HepG2 (cell line): ENCODE measurements around the gene SLC29A3. TPM values are rescaled to one million over a fixed set of nuclear protein-coding genes. Genes with fewer than 3 reads are reported as not detected.

Experiments
- ARID5B ChIP-seq: IDR thresholded peaks from 2 replicates; pipeline ENCODE4 v1.4.0; 2020; ENCODE audit warnings: mild to moderate bottlenecking, missing genetic modification reagents
- CBX1 ChIP-seq: IDR thresholded peaks from one replicate; pipeline ENCODE4 v1.6.1; 2016; ENCODE audit warnings: antibody characterized with exemption, low read depth
- DPF2 ChIP-seq: sonication (generic); formaldehyde crosslinking; IDR thresholded peaks from 2 replicates; pipeline ENCODE4 v1.4.0; 2020; ENCODE audit warnings: mild to moderate bottlenecking, low read depth, missing genetic modification reagents, borderline replicate concordance
- HIVEP1 ChIP-seq: sonication (generic); formaldehyde crosslinking; IDR thresholded peaks from 2 replicates; pipeline ENCODE4 v1.4.0; 2020; ENCODE audit warnings: mild to moderate bottlenecking, missing genetic modification reagents
- HNF4A ChIP-seq: sonication (generic); formaldehyde crosslinking; IDR thresholded peaks from 2 replicates; pipeline ENCODE4 v1.4.0; 2020; ENCODE audit warnings: missing genetic modification reagents
- HNRNPLL ChIP-seq: fragments of 200-400 bp; formaldehyde crosslinking; IDR thresholded peaks from 2 replicates; pipeline ENCODE4 v1.6.1; 2017; ENCODE audit warnings: mild to moderate bottlenecking, low read depth, low read length; ENCODE audit not compliant: poor library complexity, severe bottlenecking
- KDM1A ChIP-seq: IDR thresholded peaks from 2 replicates; pipeline ENCODE4 v1.6.1; 2016; ENCODE audit warnings: missing compliant biosample characterization
- KDM5A ChIP-seq: fragments of 200-600 bp; sonication (generic); IDR thresholded peaks from 2 replicates; pipeline ENCODE4 v1.7.0; 2018; ENCODE audit warnings: antibody characterized with exemption, mild to moderate bottlenecking, low read length, borderline replicate concordance
- MAZ ChIP-seq, 2 experiments: sonication (generic) in 1 of 2; formaldehyde crosslinking in 1 of 2; IDR thresholded peaks; 2 replicates each; pipeline versions ENCODE4 v1.5.0 to v1.6.1; 2012 to 2020; ENCODE audit warnings: low read depth in 2 of 2, mild to moderate bottlenecking in 2 of 2, borderline replicate concordance in 1 of 2, improper control_type of control experiment in 1 of 2, low read length in 1 of 2, missing genetic modification reagents in 1 of 2, moderate library complexity in 1 of 2
- RNF219 ChIP-seq: sonication (generic); formaldehyde crosslinking; IDR thresholded peaks from 2 replicates; pipeline ENCODE4 v1.5.0; 2020; ENCODE audit warnings: mild to moderate bottlenecking, missing genetic modification reagents
- TEAD2 ChIP-seq: sonication (generic); formaldehyde crosslinking; IDR thresholded peaks from 2 replicates; pipeline ENCODE4 v1.9.0; 2021; ENCODE audit warnings: missing genetic modification reagents
- XBP1 ChIP-seq: sonication (generic); formaldehyde crosslinking; IDR thresholded peaks from 2 replicates; pipeline ENCODE4 v1.5.0; 2020; ENCODE audit warnings: missing genetic modification reagents
- ZBTB3 ChIP-seq: sonication (generic); formaldehyde crosslinking; IDR thresholded peaks from 2 replicates; pipeline ENCODE4 v1.4.0; 2020; ENCODE audit warnings: low read depth, mild to moderate bottlenecking, moderate library complexity, missing genetic modification reagents, borderline replicate concordance
- ZKSCAN5 ChIP-seq: sonication (generic); formaldehyde crosslinking; IDR thresholded peaks from 2 replicates; pipeline ENCODE4 v1.5.1; 2020; ENCODE audit warnings: mild to moderate bottlenecking, missing genetic modification reagents
- ZNF331 ChIP-seq: sonication (generic); formaldehyde crosslinking; IDR thresholded peaks from 2 replicates; pipeline ENCODE4 v1.4.0; 2020; ENCODE audit warnings: missing genetic modification reagents
- ZNF629 ChIP-seq: sonication (generic); formaldehyde crosslinking; conservative IDR thresholded peaks from 2 replicates; pipeline ENCODE4 v1.5.0; 2020; ENCODE audit warnings: missing genetic modification reagents
- ZNF761 ChIP-seq: sonication (generic); formaldehyde crosslinking; conservative IDR thresholded peaks from 2 replicates; pipeline ENCODE4 v1.4.0; 2020; ENCODE audit warnings: mild to moderate bottlenecking, missing genetic modification reagents
- ZNF772 ChIP-seq: sonication (generic); formaldehyde crosslinking; IDR thresholded peaks from 2 replicates; pipeline ENCODE4 v1.5.0; 2020; ENCODE audit warnings: mild to moderate bottlenecking, missing genetic modification reagents
- ZNF782 ChIP-seq: sonication (generic); formaldehyde crosslinking; IDR thresholded peaks from 2 replicates; pipeline ENCODE4 v1.4.0; 2020; ENCODE audit warnings: missing genetic modification reagents, mild to moderate bottlenecking, borderline replicate concordance
- ZNF788 ChIP-seq: sonication (generic); formaldehyde crosslinking; IDR thresholded peaks from 2 replicates; pipeline ENCODE4 v1.5.0; 2020; ENCODE audit warnings: mild to moderate bottlenecking, missing genetic modification reagents, borderline replicate concordance
- polyA plus RNA-seq, 8 experiments: library from polyadenylated mRNA; depleted of rRNA in 3 of 8; stranded (reverse) in 7 of 8; unstranded in 1 of 8; fragments of >200 nt; fragmentation: Illumina TruSeq in 4 of 8; extraction: Trizol in 4 of 8; gene quantifications; 2 replicates each; pipeline versions ENCODE4 v1.2.1 to v1.2.3, GENCODE V29; 2011 to 2016; ENCODE audit warnings: low read depth in 4 of 8, missing spikeins in 1 of 8, mixed read lengths in 1 of 8; ENCODE audit not compliant: insufficient read depth in 1 of 8
- total RNA-seq, 5 experiments: library from RNA; depleted of rRNA; stranded (reverse); fragments of >200 nt; fragmentation: Illumina TruSeq; extraction: Trizol; gene quantifications; 2 replicates each; pipeline ENCODE4 v1.2.3, GENCODE V29; 2016; ENCODE audit warnings: low read depth in 1 of 5
- TF ChIP-seq, protein P1 (sequence below): sonication (generic); formaldehyde crosslinking; IDR thresholded peaks from 2 replicates; pipeline ENCODE4 v1.4.0; 2020; ENCODE audit warnings: low read depth, mild to moderate bottlenecking, missing genetic modification reagents
- TF ChIP-seq, protein P2 (sequence below): IDR thresholded peaks from 2 replicates; pipeline ENCODE4 v1.6.1; 2018; ENCODE audit warnings: missing genetic modification reagents, mild to moderate bottlenecking, missing compliant biosample characterization

The SLC29A3 gene
- total and polyA plus RNA-seq, 2 of the 13 experiments (the other 11 are each of a cell fraction or from before 2014, with no cell fraction given) = 8.6 to 11.8 TPM

DNA sequence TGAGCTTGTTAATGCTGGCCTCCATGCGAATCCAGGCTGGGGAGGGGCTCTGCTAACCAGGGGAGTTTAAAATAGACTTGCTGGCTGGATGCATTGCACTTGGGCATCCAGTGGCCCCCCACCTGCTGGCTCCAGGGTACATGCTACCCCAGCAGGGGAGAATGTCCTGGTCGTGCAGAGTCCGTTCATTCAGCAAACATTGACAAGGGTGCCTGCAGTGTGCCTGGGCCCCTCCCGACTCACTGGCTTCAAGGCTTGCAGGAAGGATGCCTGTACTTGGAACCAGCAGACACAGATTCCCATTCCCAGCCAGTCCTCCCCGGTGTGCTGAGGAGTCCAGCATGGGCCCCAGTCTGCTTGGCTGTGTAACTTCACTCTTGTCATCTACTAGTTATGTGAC lies 1.5 kb downstream of the SLC29A3 start (continued):
- TF ChIP-seq ZNF331 (CRISPR knock-in tag) = 0 out of 2 replicates have a peak, but pooled peaks have one; percentile 32
- TF ChIP-seq HNRNPLL = no peak
- peak; percentile 54; the same call in 1 of the 2 replicates for TF ChIP-seq ZNF782
- no peak for TF ChIP-seq TEAD2 (CRISPR knock-in tag)
- peak; percentile 89; the same call in 1 of the 2 replicates for TF ChIP-seq KDM1A (CRISPR knock-in tag)
- TF ChIP-seq ARID5B (CRISPR knock-in tag) = peak; percentile 36; the same call in 1 of the 2 replicates
- TF ChIP-seq, protein P1, sequence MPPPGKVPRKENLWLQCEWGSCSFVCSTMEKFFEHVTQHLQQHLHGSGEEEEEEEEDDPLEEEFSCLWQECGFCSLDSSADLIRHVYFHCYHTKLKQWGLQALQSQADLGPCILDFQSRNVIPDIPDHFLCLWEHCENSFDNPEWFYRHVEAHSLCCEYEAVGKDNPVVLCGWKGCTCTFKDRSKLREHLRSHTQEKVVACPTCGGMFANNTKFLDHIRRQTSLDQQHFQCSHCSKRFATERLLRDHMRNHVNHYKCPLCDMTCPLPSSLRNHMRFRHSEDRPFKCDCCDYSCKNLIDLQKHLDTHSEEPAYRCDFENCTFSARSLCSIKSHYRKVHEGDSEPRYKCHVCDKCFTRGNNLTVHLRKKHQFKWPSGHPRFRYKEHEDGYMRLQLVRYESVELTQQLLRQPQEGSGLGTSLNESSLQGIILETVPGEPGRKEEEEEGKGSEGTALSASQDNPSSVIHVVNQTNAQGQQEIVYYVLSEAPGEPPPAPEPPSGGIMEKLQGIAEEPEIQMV = peak; percentile 62; the same call in 1 of the 2 replicates
- TF ChIP-seq ZNF629 (CRISPR knock-in tag) = peak; percentile 99
- TF ChIP-seq RNF219 = no peak
- TF ChIP-seq KDM5A = no peak
- no peak for TF ChIP-seq XBP1 (CRISPR knock-in tag)
- 0 out of 2 replicates have a peak, but pooled peaks have one; percentile 29 for TF ChIP-seq HIVEP1 (CRISPR knock-in tag)
- peak; percentile 66; the same call in 1 of the 2 replicates for TF ChIP-seq ZBTB3 (CRISPR knock-in tag)
- no peak for TF ChIP-seq ZNF761 (CRISPR knock-in tag)
- TF ChIP-seq DPF2 = peak; percentile 59; the same call in 1 of the 2 replicates
- no peak for TF ChIP-seq ZNF772 (CRISPR knock-in tag)
- peak; percentile 81 for TF ChIP-seq CBX1
- no peak for TF ChIP-seq ZKSCAN5 (CRISPR knock-in tag)
- no peak for TF ChIP-seq MAZ (IDR thresholded peaks at IDR 0.05; ENCODE audit: borderline replicate concordance, low read depth, low read length)
- peak; percentile 64 for TF ChIP-seq MAZ (CRISPR knock-in tag; IDR thresholded peaks at IDR 0.05; ENCODE audit: low read depth)
- TF ChIP-seq, protein P2, sequence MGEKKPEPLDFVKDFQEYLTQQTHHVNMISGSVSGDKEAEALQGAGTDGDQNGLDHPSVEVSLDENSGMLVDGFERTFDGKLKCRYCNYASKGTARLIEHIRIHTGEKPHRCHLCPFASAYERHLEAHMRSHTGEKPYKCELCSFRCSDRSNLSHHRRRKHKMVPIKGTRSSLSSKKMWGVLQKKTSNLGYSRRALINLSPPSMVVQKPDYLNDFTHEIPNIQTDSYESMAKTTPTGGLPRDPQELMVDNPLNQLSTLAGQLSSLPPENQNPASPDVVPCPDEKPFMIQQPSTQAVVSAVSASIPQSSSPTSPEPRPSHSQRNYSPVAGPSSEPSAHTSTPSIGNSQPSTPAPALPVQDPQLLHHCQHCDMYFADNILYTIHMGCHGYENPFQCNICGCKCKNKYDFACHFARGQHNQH (CRISPR knock-in tag) = 0 out of 2 replicates have a peak, but pooled peaks have one; percentile 36
- TF ChIP-seq ZNF788 (CRISPR knock-in tag) = peak; percentile 27; the same call in 1 of the 2 replicates
- TF ChIP-seq HNF4A (CRISPR knock-in tag) = peak; percentile 94
